Activated CD8-positive, alpha-beta memory T cell treated with anti-CD3 and anti-CD28 coated beads for 1 hour (primary cell): ENCODE measurements around the gene LRP5.

Experiments used
- DNase-seq, 2 donors: peaks; one replicate each; pipeline ENCODE4 v3.0.0-alpha.2; 2020; ENCODE audit warnings: low read depth in 1 of 2; ENCODE audit errors: extremely low read depth in 1 of 2

Gene LRP5

GRCh38 chr11:68369756-68370155, 57.4 kb downstream of the LRP5 start:
- DNase-seq: no peak

DNA sequence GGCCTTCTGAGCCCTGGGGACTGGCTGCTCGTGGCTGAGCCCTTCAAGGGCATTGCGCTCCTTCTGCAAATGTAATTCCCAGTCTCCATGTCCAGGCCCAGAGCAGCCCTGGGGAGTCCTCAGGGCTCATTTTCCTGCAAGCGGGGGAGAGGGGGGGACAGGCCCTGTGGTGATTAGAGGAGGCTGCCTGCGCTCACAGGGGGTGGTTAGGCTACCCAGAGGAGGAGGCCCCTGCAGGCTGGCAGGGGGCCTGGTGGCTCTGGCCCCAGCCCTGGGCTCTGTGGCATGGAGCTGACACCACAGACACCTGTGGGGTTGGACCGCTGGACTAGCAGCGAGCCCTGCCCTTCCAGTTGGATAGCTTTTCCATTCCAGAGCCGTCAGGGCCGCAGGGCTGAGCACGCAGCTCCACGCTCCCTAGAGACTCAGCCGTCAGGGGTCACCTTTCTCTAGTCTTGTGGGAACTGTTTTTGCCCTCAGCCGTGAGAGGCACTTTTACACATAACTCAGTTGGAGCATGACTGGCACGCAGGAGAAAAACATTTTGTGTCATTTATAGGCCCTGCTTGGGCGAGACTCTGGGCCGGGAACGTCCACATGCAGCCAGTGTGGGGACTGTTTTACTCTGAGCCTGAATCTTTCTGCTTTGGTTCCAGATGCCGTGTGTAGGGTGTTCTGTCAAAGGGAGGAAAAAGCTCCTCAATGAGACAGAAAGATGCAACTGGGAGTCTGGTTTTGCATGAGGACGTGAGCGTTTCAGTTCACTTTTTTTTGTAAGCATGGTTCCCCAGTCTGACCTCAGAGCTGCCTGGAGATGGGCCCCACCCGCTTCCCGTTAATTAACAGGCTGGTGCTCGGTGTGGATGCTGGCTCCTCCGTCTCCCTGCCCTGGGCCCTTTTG, 58.1 kb downstream of the LRP5 start:
- DNase-seq: no peak

DNA sequence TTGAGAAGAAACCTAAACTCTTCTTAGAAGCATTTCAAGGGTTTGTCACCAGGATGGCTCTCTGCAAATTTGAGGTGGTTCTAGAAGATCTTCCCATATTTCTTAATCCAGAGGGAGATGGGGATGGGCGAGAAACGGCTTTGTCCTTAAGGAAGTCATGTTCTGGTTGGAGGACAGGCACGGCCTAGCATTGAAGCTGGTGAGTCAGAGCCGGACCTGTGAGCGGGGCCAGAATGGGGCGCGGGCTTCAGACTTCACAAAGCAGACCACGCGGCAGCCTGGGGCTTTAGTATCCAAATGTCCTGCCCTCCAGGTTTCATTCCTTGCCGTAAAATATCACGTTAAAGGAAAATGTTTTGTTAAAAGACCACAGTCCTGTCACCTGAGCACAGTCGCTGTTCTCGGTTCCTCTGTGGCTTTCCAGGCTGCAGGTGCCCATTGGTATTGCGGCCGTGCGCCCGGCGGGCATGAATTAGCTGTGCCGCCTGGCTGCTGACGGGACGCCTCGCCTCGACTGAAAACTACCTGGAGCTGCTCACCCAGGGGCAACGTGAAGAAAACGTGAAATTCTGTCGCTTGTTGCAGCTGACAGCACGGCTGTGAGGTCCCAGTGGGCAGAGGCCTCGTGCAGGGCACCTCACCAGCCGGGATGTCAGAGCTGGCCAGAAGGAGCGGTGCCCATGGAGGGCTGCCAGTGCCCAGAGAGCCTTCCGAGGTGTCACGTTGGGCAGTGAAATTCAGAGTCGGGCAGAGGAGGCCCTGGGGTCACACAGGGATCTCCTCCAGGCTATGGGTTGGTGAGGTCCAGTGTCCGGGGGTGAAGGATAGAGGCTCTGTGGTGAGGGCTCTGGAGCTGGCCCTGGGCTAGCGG, 59.0 kb downstream of the LRP5 start:
- DNase-seq: no peak

- no peak for DNase-seq
These were observed 59.7 kb downstream of the LRP5 start for GRCh38 chr11:68372114-68372513.

- no peak for DNase-seq
These were observed 60.2 kb downstream of the LRP5 start for GRCh38 chr11:68372625-68373024.

GRCh38 chr11:68373189-68373814, 60.9 kb downstream of the LRP5 start:
- DNase-seq: no peak

DNA sequence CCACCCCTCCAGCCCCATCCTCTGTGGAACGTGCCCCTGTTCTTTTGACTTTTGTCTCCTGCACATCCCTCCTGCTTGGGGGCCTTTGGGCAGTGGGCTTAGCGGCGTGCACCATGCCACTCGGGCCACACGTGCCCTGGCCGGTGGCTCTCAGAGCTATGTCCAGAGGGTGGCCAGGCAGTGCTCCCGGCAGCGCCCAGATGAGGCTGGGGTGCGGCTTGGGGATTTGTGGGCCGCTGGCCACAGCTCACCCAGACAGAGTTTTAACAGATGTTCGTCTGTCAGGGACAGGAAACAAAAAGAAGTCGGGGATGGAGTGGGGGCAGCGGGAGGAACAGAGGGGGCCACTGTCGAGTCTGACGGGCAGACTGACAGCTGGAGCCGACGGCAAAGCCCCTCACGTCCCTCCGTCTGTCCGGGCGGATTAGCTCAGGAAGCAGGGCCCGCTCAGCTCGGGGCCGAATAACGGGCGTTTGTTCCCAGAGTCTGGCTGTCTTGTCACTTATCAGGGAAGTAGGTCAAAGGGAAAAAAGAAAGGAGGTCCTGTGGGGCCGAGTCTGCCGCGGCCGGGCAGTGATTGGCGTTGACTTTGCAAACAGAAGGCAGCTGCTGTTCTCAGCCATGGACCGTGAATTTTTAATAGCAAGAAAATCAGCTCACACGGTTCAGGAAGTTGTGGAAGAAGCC, 61.6 kb downstream of the LRP5 start:
- no peak for DNase-seq

DNA sequence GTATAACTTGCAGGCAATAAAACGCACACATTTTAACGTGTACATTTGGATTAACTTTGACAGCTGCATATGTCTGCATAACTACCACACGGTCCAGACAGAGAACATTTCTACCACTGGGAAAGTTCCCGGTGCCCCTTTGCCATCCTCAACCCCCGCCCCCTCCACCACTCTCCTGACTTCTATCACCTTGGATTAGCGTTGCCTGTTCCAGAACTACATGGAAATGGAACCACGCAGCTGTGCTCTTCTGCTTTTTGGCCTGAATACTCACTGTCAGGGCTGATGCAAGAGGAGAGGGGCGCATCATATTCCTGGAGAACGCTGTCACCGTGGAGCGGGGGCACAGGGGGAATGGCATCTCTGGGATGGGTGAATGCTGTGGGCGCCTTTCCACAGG, 62.1 kb downstream of the LRP5 start:
- no peak for DNase-seq

GRCh38 chr11:68375337-68375736, 62.9 kb downstream of the LRP5 start:
- DNase-seq: no peak

GRCh38 chr11:68375766-68376165, 63.4 kb downstream of the LRP5 start:
- DNase-seq: no peak

- DNase-seq: no peak
These were observed 65.0 kb downstream of the LRP5 start for GRCh38 chr11:68377389-68377795.

GRCh38 chr11:68379206-68379605, 66.8 kb downstream of the LRP5 start:
- DNase-seq: no peak

DNA sequence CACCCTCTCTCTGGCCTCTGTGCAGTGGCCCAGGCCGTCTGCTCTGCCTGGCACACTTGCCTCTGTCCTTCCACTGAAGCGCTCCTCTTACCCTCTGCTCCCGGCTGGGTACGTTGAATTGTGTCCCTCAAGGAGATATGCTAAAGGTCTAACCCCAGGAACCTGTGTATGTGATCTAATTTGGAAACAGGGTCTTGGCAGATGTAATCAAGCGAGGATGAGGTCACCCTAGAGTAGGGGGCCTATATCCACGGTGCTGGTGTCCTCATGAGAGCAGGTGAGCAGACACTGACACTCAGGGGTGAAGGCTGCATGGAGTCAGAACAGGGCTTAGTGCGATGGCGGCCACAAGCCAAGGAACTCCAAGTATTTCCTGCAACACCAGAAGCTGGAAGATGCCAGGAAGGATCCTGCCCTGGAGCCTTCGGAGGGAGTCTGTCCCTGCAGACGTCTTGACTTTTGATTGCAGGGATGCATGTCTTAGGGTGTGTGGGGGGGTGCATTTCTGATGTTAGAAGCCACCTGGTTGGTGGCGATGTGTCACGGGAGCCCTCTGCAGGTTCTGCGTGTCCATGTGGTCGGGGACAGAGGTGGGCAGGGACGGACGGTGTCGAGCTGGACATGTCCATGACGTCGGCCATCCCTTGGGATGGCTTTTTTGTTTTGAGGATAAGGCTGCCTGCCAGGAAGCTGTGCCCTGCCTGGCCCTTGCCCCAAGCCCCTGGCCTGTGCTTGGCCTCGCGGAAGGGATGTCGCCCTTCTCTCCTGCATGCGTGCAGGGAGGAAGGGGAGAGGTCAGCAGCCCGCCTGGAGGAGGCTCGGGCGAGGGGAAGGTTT, 68.6 kb downstream of the LRP5 start:
- no peak for DNase-seq

- no peak for DNase-seq
These were observed 69.3 kb downstream of the LRP5 start for GRCh38 chr11:68381716-68382115.

DNA sequence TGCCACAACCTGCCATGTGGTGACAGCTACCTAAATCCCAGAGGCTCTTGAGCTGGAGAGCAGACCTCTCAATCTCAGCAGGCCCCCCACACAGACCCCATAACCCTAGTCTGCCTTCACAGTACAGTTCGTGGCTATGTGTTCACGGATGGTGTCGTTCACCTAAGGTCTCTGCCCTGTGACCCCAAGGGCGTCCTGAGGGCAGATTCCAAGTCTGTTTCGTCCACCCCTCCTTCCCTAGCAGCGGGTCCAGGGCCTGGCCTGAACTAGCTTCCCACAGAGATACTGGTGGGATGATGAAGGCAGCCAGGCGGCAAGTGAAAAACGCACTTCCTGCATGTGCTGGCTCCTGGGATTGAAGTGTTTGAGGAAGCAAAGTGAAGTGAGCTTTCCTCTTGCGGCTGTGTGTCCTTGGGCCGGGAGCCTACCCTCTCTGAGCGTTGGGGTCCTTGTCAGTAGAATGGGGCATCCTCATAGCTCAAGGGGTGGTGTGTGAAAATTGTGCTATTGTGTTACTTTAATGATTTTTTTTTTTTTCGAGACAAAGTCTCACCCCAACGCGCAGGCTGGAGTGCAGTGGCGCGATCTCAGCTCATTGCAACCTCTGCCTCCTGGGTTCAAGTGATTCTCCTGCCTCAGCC, 70.1 kb downstream of the LRP5 start:
- DNase-seq: no peak

DNA sequence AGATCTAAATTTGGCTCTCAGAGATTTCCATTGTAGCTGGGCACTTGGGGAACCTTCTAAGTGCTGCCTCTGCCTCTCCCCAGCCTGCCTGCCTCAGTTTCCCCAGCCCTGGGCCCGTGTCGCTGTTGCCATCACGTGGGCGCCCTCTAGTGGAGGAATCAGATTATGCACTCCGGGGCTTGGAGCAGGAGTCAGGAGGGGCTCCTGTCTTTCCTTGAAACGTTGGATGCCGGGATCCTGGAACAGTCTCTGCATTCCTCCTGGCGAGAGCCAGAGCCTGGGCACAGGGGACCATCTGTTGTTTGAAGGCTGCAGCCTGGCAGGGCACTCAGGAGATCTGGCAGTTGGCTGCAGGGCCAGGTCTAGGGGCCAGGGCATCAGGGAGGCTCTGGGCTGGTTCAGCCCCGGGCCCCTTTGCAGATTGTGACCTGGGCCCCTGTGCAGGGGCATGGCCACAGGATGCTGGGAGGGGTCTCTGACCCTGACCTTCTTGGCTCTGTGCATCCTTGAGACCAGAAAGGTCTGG, 71.6 kb downstream of the LRP5 start:
- DNase-seq: peak; percentile 16 to 38

DNA sequence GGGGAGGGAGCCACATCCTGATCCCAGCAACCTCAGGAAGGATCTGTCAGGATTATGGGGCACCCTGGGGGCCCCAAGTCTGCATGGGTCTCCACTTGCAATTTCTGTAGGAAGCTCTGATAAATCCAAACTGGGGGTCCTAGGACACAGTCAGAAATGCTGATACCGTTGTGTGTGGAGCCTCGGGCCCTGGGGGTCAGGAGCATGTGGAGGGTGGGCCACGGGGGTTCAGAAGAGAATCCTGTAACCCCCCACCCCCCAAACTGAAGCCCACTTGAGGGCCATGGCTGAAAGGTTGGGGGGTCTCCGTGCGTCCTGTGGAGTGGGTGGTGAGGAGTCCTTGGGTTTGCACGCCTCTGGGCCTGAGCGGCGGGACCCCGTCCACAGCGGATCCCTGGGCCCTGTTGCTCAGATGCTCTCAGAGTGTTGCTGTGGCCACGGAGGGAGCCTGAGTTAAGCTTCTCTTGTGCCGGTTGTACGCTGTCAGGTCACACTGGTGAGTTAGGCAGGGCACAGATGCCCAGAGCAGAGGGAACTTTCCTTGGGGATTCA, 72.2 kb downstream of the LRP5 start:
- DNase-seq: no peak

DNA sequence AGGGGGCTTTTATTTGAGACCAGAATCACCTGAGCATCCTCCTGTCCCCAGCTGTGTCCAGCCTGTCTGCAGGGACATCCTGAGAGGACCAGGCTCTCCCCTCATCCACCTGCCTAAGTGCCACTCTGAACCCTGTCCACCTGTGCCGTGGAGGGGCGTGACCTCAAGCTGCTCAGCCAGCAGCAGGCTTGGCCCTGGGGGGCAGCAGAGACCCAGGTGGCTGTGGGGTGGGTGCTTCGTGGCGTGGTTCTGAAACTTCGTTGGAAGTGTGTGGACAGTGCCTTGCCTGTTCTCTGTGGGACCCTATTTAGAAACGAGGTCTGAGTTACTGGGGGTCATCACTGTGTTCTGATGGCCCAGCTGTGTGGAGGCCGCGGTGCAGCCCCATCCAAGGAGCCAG, 72.7 kb downstream of the LRP5 start:
- no peak for DNase-seq
